Liver (tissue), 9 donors: ENCODE measurements around the gene SPRYD3. TPM values are rescaled to one million over a fixed set of nuclear protein-coding genes. Genes with fewer than 3 reads are reported as not detected.

Experiments used
- DNase-seq: peaks from one replicate; pipeline ENCODE4 v3.0.0-alpha.2; 2017; ENCODE audit warnings: low spot score
- H3K27ac ChIP-seq, 2 donors: one replicate each; pipeline ENCODE4 v1.7.0; 2013; ENCODE audit warnings: inconsistent platforms in 2 of 2, low read length in 2 of 2, control low read depth in 1 of 2, low read depth in 1 of 2, mild to moderate bottlenecking in 1 of 2
- H3K27me3 ChIP-seq, 4 donors: one replicate each; pipeline versions ENCODE4 v1.6.1 to v1.7.0; 2013; ENCODE audit warnings: low read length in 3 of 4, inconsistent platforms in 1 of 4, mild to moderate bottlenecking in 1 of 4, moderate library complexity in 1 of 4; ENCODE audit not compliant: control insufficient read depth in 4 of 4, insufficient read depth in 4 of 4
- H3K36me3 ChIP-seq, 4 donors: one replicate each; pipeline versions ENCODE4 v1.6.1 to v1.7.0; 2013; ENCODE audit warnings: low read length in 3 of 4, mild to moderate bottlenecking in 3 of 4, low read depth in 1 of 4, moderate library complexity in 1 of 4; ENCODE audit not compliant: control insufficient read depth in 4 of 4, insufficient read depth in 3 of 4
- H3K4me1 ChIP-seq, 4 donors: one replicate each; pipeline versions ENCODE4 v1.6.1 to v1.7.0; 2013; ENCODE audit warnings: low read length in 3 of 4, mild to moderate bottlenecking in 3 of 4, moderate library complexity in 1 of 4; ENCODE audit not compliant: control insufficient read depth in 4 of 4, insufficient read depth in 4 of 4
- H3K4me3 ChIP-seq, 3 donors: one replicate each; pipeline versions ENCODE4 v1.6.1 to v1.7.0; 2013; ENCODE audit warnings: low read length in 3 of 3, control low read depth in 1 of 3, low read depth in 1 of 3, mild to moderate bottlenecking in 1 of 3
- H3K9ac ChIP-seq, 2 donors: one replicate each; pipeline ENCODE4 v1.7.0; 2013; ENCODE audit warnings: low read length in 2 of 2, mild to moderate bottlenecking in 2 of 2, moderate library complexity in 2 of 2, control low read depth in 1 of 2, low read depth in 1 of 2
- H3K9me3 ChIP-seq, 4 donors: one replicate each; pipeline versions ENCODE4 v1.6.1 to v1.7.0; 2013; ENCODE audit warnings: low read length in 3 of 4; ENCODE audit not compliant: control insufficient read depth in 4 of 4
- CTCF ChIP-seq: fragments of 150-350 bp; IDR thresholded peaks from 2 replicates; pipeline ENCODE4 v1.5.1; 2017; ENCODE audit warnings: improper control_type of control experiment, low read depth, low read length; ENCODE audit not compliant: missing input control
- FOXA1 ChIP-seq: IDR thresholded peaks from 2 replicates; pipeline ENCODE4 v1.6.1; 2016; ENCODE audit warnings: antibody characterized with exemption
- FOXA2 ChIP-seq: IDR thresholded peaks from 2 replicates; pipeline ENCODE4 v1.6.1; 2016; ENCODE audit warnings: antibody characterized with exemption
- GABPA ChIP-seq, 2 donors: IDR thresholded peaks in 1 of 2; conservative IDR thresholded peaks in 1 of 2; 2 replicates each; pipeline ENCODE4 v1.6.1; 2016; ENCODE audit warnings: antibody characterized with exemption in 2 of 2, mild to moderate bottlenecking in 1 of 2, moderate library complexity in 1 of 2
- HNF4A ChIP-seq, 2 donors: conservative IDR thresholded peaks; 2 replicates each; pipeline ENCODE4 v1.6.1; 2016; ENCODE audit warnings: antibody characterized with exemption in 2 of 2, mild to moderate bottlenecking in 2 of 2
- HNF4G ChIP-seq: IDR thresholded peaks from 2 replicates; pipeline ENCODE4 v1.6.1; 2016; ENCODE audit warnings: antibody characterized with exemption
- JUND ChIP-seq, 2 donors: IDR thresholded peaks; 2 replicates each; pipeline ENCODE4 v1.6.1; 2016; ENCODE audit warnings: antibody characterized with exemption in 2 of 2
- NR2F2 ChIP-seq: IDR thresholded peaks from 2 replicates; pipeline ENCODE4 v1.6.1; 2016; ENCODE audit warnings: antibody characterized with exemption
- RXRA ChIP-seq, 2 donors: IDR thresholded peaks; 2 replicates each; pipeline ENCODE4 v1.6.1; 2017 to 2018; ENCODE audit warnings: antibody characterized with exemption in 2 of 2, mild to moderate bottlenecking in 1 of 2
- TAF1 ChIP-seq: conservative IDR thresholded peaks from 2 replicates; pipeline ENCODE4 v1.6.1; 2016; ENCODE audit warnings: antibody characterized with exemption, mild to moderate bottlenecking
- YY1 ChIP-seq: IDR thresholded peaks from 2 replicates; pipeline ENCODE4 v1.6.1; 2016; ENCODE audit warnings: antibody characterized with exemption, mild to moderate bottlenecking
- WGBS: extraction: QIAGEN DNeasy Blood & Tissue Kit; methylation state at CpG from one replicate; pipeline ENCODE4 v1.1.7; 2013; 5-methylcytosine and 5-hydroxymethylcytosine counted together
- polyA plus RNA-seq, 2 donors: library from polyadenylated mRNA; stranded (reverse) in 1 of 2; unstranded in 1 of 2; fragments of 200-250 nt in 1 of 2; fragments of >200 nt in 1 of 2; fragmentation: Nextera tagmentation in 1 of 2; extraction: Ambion mirVana in 1 of 2; gene quantifications; one replicate each; pipeline versions ENCODE4 v1.2.1 to v1.2.3, GENCODE V29; 2013 to 2015
- total RNA-seq, 2 donors: library from RNA; depleted of rRNA; stranded (reverse); fragments of >200 nt; gene quantifications; one replicate each; pipeline ENCODE4 v1.2.3, GENCODE V29; 2014
- TF ChIP-seq, protein P1 (sequence below): IDR thresholded peaks from 2 replicates; pipeline ENCODE4 v1.6.1; 2016; ENCODE audit warnings: antibody characterized with exemption, mild to moderate bottlenecking
- TF ChIP-seq, protein P2 (sequence below): IDR thresholded peaks from 2 replicates; pipeline ENCODE4 v1.6.1; 2016; ENCODE audit warnings: antibody characterized with exemption
- donor health status: healthy.
- donor health status: healthy.
- donor health status: healthy.
- donor health status: healthy.
- donor health status: healthy.

Gene SPRYD3
- total and polyA plus RNA-seq, 4 donors, result 6.0 to 20.3 (median 13.3) TPM

- WGBS, result 78% methylated on average over 4 of the region's 4 CpGs
- Histone ChIP-seq H3K4me3 (no peak overlapping the region), H3K36me3 (peaks cover 12 to 43% (median 39%) of the 10 kb centered on the region in 4 donors), H3K27me3 (no peaks in the 10 kb centered on the region), H3K27ac (no peak overlapping the region), H3K9ac (no peak overlapping the region), H3K4me1 (no peaks in the 10 kb centered on the region), H3K9me3 (no peaks in the 10 kb centered on the region)
- DNase-seq, result no peak
- no peak for TF ChIP-seq RXRA (IDR thresholded peaks at IDR 0.05)
- no peak for TF ChIP-seq JUND (IDR thresholded peaks at IDR 0.05)
- TF ChIP-seq, protein P1, sequence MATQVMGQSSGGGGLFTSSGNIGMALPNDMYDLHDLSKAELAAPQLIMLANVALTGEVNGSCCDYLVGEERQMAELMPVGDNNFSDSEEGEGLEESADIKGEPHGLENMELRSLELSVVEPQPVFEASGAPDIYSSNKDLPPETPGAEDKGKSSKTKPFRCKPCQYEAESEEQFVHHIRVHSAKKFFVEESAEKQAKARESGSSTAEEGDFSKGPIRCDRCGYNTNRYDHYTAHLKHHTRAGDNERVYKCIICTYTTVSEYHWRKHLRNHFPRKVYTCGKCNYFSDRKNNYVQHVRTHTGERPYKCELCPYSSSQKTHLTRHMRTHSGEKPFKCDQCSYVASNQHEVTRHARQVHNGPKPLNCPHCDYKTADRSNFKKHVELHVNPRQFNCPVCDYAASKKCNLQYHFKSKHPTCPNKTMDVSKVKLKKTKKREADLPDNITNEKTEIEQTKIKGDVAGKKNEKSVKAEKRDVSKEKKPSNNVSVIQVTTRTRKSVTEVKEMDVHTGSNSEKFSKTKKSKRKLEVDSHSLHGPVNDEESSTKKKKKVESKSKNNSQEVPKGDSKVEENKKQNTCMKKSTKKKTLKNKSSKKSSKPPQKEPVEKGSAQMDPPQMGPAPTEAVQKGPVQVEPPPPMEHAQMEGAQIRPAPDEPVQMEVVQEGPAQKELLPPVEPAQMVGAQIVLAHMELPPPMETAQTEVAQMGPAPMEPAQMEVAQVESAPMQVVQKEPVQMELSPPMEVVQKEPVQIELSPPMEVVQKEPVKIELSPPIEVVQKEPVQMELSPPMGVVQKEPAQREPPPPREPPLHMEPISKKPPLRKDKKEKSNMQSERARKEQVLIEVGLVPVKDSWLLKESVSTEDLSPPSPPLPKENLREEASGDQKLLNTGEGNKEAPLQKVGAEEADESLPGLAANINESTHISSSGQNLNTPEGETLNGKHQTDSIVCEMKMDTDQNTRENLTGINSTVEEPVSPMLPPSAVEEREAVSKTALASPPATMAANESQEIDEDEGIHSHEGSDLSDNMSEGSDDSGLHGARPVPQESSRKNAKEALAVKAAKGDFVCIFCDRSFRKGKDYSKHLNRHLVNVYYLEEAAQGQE, result no peak
- TF ChIP-seq HNF4A (conservative IDR thresholded peaks at IDR 0.05), result no peak
- no peak for TF ChIP-seq NR2F2
- TF ChIP-seq FOXA2, result no peak
- no peak for TF ChIP-seq TAF1
- no peak for TF ChIP-seq FOXA1
- no peak for TF ChIP-seq GABPA (IDR thresholded peaks at IDR 0.05 in 1 of 2, conservative IDR thresholded peaks at IDR 0.05 in 1 of 2)
- TF ChIP-seq CTCF, result no peak
- TF ChIP-seq YY1, result no peak
These were observed 39.3 kb downstream of the SPRYD3 start for GRCh38 chr12:53039851-53040250.

GRCh38 chr12:53036802-53037201, 42.4 kb downstream of the SPRYD3 start:
- TF ChIP-seq GABPA (IDR thresholded peaks at IDR 0.05 in 1 of 2, conservative IDR thresholded peaks at IDR 0.05 in 1 of 2) (no peak), HNF4G (no peak), NR2F2 (no peak), FOXA1 (no peak), TAF1 (no peak), JUND (IDR thresholded peaks at IDR 0.05) (no peak)
- TF ChIP-seq, protein P1, result no peak
- TF ChIP-seq, protein P2, sequence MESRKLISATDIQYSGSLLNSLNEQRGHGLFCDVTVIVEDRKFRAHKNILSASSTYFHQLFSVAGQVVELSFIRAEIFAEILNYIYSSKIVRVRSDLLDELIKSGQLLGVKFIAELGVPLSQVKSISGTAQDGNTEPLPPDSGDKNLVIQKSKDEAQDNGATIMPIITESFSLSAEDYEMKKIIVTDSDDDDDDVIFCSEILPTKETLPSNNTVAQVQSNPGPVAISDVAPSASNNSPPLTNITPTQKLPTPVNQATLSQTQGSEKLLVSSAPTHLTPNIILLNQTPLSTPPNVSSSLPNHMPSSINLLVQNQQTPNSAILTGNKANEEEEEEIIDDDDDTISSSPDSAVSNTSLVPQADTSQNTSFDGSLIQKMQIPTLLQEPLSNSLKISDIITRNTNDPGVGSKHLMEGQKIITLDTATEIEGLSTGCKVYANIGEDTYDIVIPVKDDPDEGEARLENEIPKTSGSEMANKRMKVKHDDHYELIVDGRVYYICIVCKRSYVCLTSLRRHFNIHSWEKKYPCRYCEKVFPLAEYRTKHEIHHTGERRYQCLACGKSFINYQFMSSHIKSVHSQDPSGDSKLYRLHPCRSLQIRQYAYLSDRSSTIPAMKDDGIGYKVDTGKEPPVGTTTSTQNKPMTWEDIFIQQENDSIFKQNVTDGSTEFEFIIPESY, result no peak
- no peak overlapping the region for H3K4me3 ChIP-seq
- no peak overlapping the region for H3K9ac ChIP-seq
- H3K4me1 ChIP-seq, result no peaks in the 10 kb centered on the region
- DNase-seq, result no peak
- no peak overlapping the region for H3K27ac ChIP-seq
- no peaks in the 10 kb centered on the region for H3K27me3 ChIP-seq
- WGBS, result 88% methylated on average over 3 of the region's 3 CpGs
- H3K36me3 ChIP-seq, result peaks cover 21 to 64% (median 52%) of the 10 kb centered on the region in 4 donors
- H3K9me3 ChIP-seq, result no peaks in the 10 kb centered on the region
